Measurements from ENCODE around the gene PHF24.

Gene PHF24

DNA sequence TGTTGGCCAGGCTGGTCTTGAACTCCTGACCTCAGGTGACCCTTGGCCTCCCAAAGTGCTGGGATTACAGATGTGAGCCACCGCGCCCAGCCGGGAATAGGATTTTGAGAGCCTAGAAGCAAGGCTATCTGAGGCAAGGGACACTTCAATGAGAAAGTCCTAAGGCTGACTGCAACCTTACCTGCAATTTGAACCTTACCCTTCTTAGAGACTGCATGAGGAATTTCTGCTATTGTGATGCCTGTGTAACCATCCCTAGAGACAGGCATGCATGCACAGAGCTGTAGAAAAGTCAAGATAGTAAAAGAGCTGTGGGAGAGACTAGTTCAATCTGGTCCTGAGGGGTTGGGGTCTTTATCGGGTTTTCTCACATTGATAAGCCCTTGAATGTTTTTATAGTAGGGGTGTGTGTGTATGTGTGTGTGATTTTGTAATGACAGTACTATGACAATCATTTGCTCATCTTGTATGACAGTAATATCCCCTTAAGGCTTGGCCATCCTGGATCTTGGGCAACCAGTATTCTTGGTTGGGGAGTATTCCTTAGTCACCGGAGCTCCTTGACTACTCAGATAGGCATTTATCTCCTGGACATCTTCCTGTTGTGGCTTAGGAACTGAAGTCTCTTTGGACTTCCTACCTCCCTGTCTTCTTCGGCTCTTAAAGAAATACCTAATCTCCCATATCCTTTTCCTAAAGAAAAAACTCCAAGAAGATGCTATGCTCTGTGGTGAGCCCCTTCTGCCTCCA, 42.6 kb downstream of the PHF24 start:
- no peak overlapping the region for H2AFZ ChIP-seq (ENCODE audit: low read length)
- no peak overlapping the region for H3K4me3 ChIP-seq (ENCODE audit: low read length, poor library complexity, severe bottlenecking)
- H3K9ac ChIP-seq (ENCODE audit: low read depth, low read length, poor library complexity, severe bottlenecking) = no peak overlapping the region
- peaks cover 1% of the 10 kb centered on the region for H3K4me1 ChIP-seq (ENCODE audit: insufficient read depth, low read length, poor library complexity, severe bottlenecking)
- no peak overlapping the region for H3K4me2 ChIP-seq (ENCODE audit: low read depth, low read length, poor library complexity, severe bottlenecking)
- no peaks in the 10 kb centered on the region for H3K27me3 ChIP-seq (ENCODE audit: insufficient read depth, low read length, poor library complexity, severe bottlenecking)
- H3K79me2 ChIP-seq (ENCODE audit: insufficient read depth, low read length) = no peaks in the 10 kb centered on the region
- H3F3A ChIP-seq (ENCODE audit: low read depth) = no peaks in the 10 kb centered on the region
- no peaks in the 10 kb centered on the region for H4K20me1 ChIP-seq (ENCODE audit: insufficient read depth, low read length, poor library complexity, severe bottlenecking)
- TF ChIP-seq EZH2phosphoT487 (IDR thresholded peaks at IDR 0.05; ENCODE audit: borderline replicate concordance) = no peak
- TF ChIP-seq, protein P1, sequence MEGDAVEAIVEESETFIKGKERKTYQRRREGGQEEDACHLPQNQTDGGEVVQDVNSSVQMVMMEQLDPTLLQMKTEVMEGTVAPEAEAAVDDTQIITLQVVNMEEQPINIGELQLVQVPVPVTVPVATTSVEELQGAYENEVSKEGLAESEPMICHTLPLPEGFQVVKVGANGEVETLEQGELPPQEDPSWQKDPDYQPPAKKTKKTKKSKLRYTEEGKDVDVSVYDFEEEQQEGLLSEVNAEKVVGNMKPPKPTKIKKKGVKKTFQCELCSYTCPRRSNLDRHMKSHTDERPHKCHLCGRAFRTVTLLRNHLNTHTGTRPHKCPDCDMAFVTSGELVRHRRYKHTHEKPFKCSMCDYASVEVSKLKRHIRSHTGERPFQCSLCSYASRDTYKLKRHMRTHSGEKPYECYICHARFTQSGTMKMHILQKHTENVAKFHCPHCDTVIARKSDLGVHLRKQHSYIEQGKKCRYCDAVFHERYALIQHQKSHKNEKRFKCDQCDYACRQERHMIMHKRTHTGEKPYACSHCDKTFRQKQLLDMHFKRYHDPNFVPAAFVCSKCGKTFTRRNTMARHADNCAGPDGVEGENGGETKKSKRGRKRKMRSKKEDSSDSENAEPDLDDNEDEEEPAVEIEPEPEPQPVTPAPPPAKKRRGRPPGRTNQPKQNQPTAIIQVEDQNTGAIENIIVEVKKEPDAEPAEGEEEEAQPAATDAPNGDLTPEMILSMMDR (conservative IDR thresholded peaks at IDR 0.05; ENCODE audit: low read length) = no peak
- no peaks in the 10 kb centered on the region for H3K9me2 ChIP-seq (replicated peaks; ENCODE audit: low read depth, low read length)
- H3K9me3 ChIP-seq (ENCODE audit: insufficient read depth, low read depth, low read length) = no peaks in the 10 kb centered on the region
- peaks cover 9% of the 10 kb centered on the region; the same call in 1 of the 2 replicates for H3K36me3 ChIP-seq (ENCODE audit: insufficient read depth, low read length)

- no peaks in the 10 kb centered on the region for H3K9me2 ChIP-seq (replicated peaks; ENCODE audit: low read depth, low read length)
- H2AFZ ChIP-seq (ENCODE audit: low read length) = no peak overlapping the region
- TF ChIP-seq, protein P1 (conservative IDR thresholded peaks at IDR 0.05; ENCODE audit: low read length) = no peak
- TF ChIP-seq EZH2phosphoT487 (IDR thresholded peaks at IDR 0.05; ENCODE audit: borderline replicate concordance) = no peak
- no peaks in the 10 kb centered on the region for H3K27me3 ChIP-seq (ENCODE audit: insufficient read depth, low read length, poor library complexity, severe bottlenecking)
- H3K9me3 ChIP-seq (ENCODE audit: insufficient read depth, low read depth, low read length) = no peaks in the 10 kb centered on the region
- no peak overlapping the region for H3K4me2 ChIP-seq (ENCODE audit: low read depth, low read length, poor library complexity, severe bottlenecking)
- no peaks in the 10 kb centered on the region for H3F3A ChIP-seq (ENCODE audit: low read depth)
- no peak overlapping the region for H3K9ac ChIP-seq (ENCODE audit: low read depth, low read length, poor library complexity, severe bottlenecking)
- no peaks in the 10 kb centered on the region for H3K4me1 ChIP-seq (ENCODE audit: insufficient read depth, low read length, poor library complexity, severe bottlenecking)
- no peak overlapping the region for H3K4me3 ChIP-seq (ENCODE audit: low read length, poor library complexity, severe bottlenecking)
- no peaks in the 10 kb centered on the region for H3K79me2 ChIP-seq (ENCODE audit: insufficient read depth, low read length)
- no peaks in the 10 kb centered on the region for H4K20me1 ChIP-seq (ENCODE audit: insufficient read depth, low read length, poor library complexity, severe bottlenecking)
- peaks cover 9% of the 10 kb centered on the region; the same call in 1 of the 2 replicates for H3K36me3 ChIP-seq (ENCODE audit: insufficient read depth, low read length)
These were observed 43.2 kb downstream of the PHF24 start for GRCh38 chr9:35001285-35001677.

DNA sequence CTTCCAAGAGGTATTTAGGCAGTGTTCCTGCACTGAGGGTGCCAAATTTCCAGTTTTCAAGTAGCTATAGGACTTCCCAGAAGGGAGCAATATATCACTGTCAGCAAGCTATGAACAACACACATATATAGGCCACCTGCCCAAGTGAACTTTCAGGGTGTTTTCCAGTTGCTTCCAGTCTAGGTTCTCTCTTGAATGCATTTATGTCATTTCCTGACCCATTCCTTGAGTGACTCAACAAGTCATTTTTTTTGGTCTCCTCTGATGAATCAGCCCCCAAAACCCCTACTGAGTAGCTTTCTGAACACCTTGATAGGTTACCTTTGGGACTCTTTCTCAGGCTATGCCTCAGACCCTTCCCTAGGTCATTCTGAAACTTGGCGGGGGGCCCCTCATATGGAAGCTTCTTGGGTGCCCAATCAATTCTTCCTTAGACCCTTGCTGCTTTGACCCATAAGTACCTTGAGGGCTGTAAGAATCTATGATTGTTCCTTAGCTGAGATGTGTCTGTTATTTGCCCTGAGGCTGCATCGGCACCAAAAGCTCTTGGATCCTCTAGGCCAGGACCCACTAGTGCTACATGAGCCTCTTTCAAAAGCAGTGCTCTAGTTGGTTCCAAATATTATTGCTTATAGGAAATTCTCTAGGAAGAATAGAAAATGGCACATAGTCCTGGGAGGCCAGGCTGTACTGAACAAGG, 43.9 kb downstream of the PHF24 start:
- Histone ChIP-seq H3K36me3 (ENCODE audit: insufficient read depth, low read length) (peaks cover 7% of the 10 kb centered on the region; the same call in 1 of the 2 replicates), H3F3A (ENCODE audit: low read depth) (no peaks in the 10 kb centered on the region), H3K4me3 (ENCODE audit: low read length, poor library complexity, severe bottlenecking) (no peak overlapping the region), H3K9me3 (ENCODE audit: insufficient read depth, low read depth, low read length) (no peaks in the 10 kb centered on the region), H3K4me1 (ENCODE audit: insufficient read depth, low read length, poor library complexity, severe bottlenecking) (no peaks in the 10 kb centered on the region), H2AFZ (ENCODE audit: low read length) (no peak overlapping the region), H3K27me3 (ENCODE audit: insufficient read depth, low read length, poor library complexity, severe bottlenecking) (no peaks in the 10 kb centered on the region), H4K20me1 (ENCODE audit: insufficient read depth, low read length, poor library complexity, severe bottlenecking) (no peaks in the 10 kb centered on the region), H3K9me2 (replicated peaks; ENCODE audit: low read depth, low read length) (no peaks in the 10 kb centered on the region), H3K4me2 (ENCODE audit: low read depth, low read length, poor library complexity, severe bottlenecking) (no peak overlapping the region), H3K79me2 (ENCODE audit: insufficient read depth, low read length) (no peaks in the 10 kb centered on the region), H3K9ac (ENCODE audit: low read depth, low read length, poor library complexity, severe bottlenecking) (no peak overlapping the region)
- TF ChIP-seq, protein P1 (conservative IDR thresholded peaks at IDR 0.05; ENCODE audit: low read length) = no peak
- TF ChIP-seq EZH2phosphoT487 (IDR thresholded peaks at IDR 0.05; ENCODE audit: borderline replicate concordance) = no peak
